Liver (tissue), 9 donors: ENCODE results near the gene CCDC190. TPM values are rescaled to one million over a fixed set of nuclear protein-coding genes. Genes with fewer than 3 reads are reported as not detected.

ENCODE experiments used
- DNase-seq: peaks from one replicate; pipeline ENCODE4 v3.0.0-alpha.2; 2017; ENCODE audit warnings: low spot score
- H3K27ac ChIP-seq, 2 donors: one replicate each; pipeline ENCODE4 v1.7.0; 2013; ENCODE audit warnings: inconsistent platforms in 2 of 2, low read length in 2 of 2, control low read depth in 1 of 2, low read depth in 1 of 2, mild to moderate bottlenecking in 1 of 2
- H3K27me3 ChIP-seq, 4 donors: one replicate each; pipeline versions ENCODE4 v1.6.1 to v1.7.0; 2013; ENCODE audit warnings: low read length in 3 of 4, inconsistent platforms in 1 of 4, mild to moderate bottlenecking in 1 of 4, moderate library complexity in 1 of 4; ENCODE audit not compliant: control insufficient read depth in 4 of 4, insufficient read depth in 4 of 4
- H3K36me3 ChIP-seq, 4 donors: one replicate each; pipeline versions ENCODE4 v1.6.1 to v1.7.0; 2013; ENCODE audit warnings: low read length in 3 of 4, mild to moderate bottlenecking in 3 of 4, low read depth in 1 of 4, moderate library complexity in 1 of 4; ENCODE audit not compliant: control insufficient read depth in 4 of 4, insufficient read depth in 3 of 4
- H3K4me1 ChIP-seq, 4 donors: one replicate each; pipeline versions ENCODE4 v1.6.1 to v1.7.0; 2013; ENCODE audit warnings: low read length in 3 of 4, mild to moderate bottlenecking in 3 of 4, moderate library complexity in 1 of 4; ENCODE audit not compliant: control insufficient read depth in 4 of 4, insufficient read depth in 4 of 4
- H3K4me3 ChIP-seq, 3 donors: one replicate each; pipeline versions ENCODE4 v1.6.1 to v1.7.0; 2013; ENCODE audit warnings: low read length in 3 of 3, control low read depth in 1 of 3, low read depth in 1 of 3, mild to moderate bottlenecking in 1 of 3
- H3K9ac ChIP-seq, 2 donors: one replicate each; pipeline ENCODE4 v1.7.0; 2013; ENCODE audit warnings: low read length in 2 of 2, mild to moderate bottlenecking in 2 of 2, moderate library complexity in 2 of 2, control low read depth in 1 of 2, low read depth in 1 of 2
- H3K9me3 ChIP-seq, 4 donors: one replicate each; pipeline versions ENCODE4 v1.6.1 to v1.7.0; 2013; ENCODE audit warnings: low read length in 3 of 4; ENCODE audit not compliant: control insufficient read depth in 4 of 4
- CTCF ChIP-seq: fragments of 150-350 bp; IDR thresholded peaks from 2 replicates; pipeline ENCODE4 v1.5.1; 2017; ENCODE audit warnings: improper control_type of control experiment, low read depth, low read length; ENCODE audit not compliant: missing input control
- EGR1 ChIP-seq, 2 donors: IDR thresholded peaks; 2 replicates each; pipeline ENCODE4 v1.6.1; 2016 to 2018; ENCODE audit warnings: antibody characterized with exemption in 2 of 2, low read depth in 2 of 2
- FOXA1 ChIP-seq: IDR thresholded peaks from 2 replicates; pipeline ENCODE4 v1.6.1; 2016; ENCODE audit warnings: antibody characterized with exemption
- GABPA ChIP-seq, 2 donors: IDR thresholded peaks in 1 of 2; conservative IDR thresholded peaks in 1 of 2; 2 replicates each; pipeline ENCODE4 v1.6.1; 2016; ENCODE audit warnings: antibody characterized with exemption in 2 of 2, mild to moderate bottlenecking in 1 of 2, moderate library complexity in 1 of 2
- HNF4A ChIP-seq, 2 donors: conservative IDR thresholded peaks; 2 replicates each; pipeline ENCODE4 v1.6.1; 2016; ENCODE audit warnings: antibody characterized with exemption in 2 of 2, mild to moderate bottlenecking in 2 of 2
- HNF4G ChIP-seq: IDR thresholded peaks from 2 replicates; pipeline ENCODE4 v1.6.1; 2016; ENCODE audit warnings: antibody characterized with exemption
- JUND ChIP-seq, 2 donors: IDR thresholded peaks; 2 replicates each; pipeline ENCODE4 v1.6.1; 2016; ENCODE audit warnings: antibody characterized with exemption in 2 of 2
- NR2F2 ChIP-seq: IDR thresholded peaks from 2 replicates; pipeline ENCODE4 v1.6.1; 2016; ENCODE audit warnings: antibody characterized with exemption
- RAD21 ChIP-seq, 2 donors: IDR thresholded peaks; 2 replicates each; pipeline ENCODE4 v1.6.1; 2016; ENCODE audit warnings: antibody characterized with exemption in 2 of 2, mild to moderate bottlenecking in 2 of 2
- RXRA ChIP-seq, 2 donors: IDR thresholded peaks; 2 replicates each; pipeline ENCODE4 v1.6.1; 2017 to 2018; ENCODE audit warnings: antibody characterized with exemption in 2 of 2, mild to moderate bottlenecking in 1 of 2
- SP1 ChIP-seq: IDR thresholded peaks from 2 replicates; pipeline ENCODE4 v1.6.1; 2018; ENCODE audit warnings: antibody characterized with exemption, mild to moderate bottlenecking
- YY1 ChIP-seq: IDR thresholded peaks from 2 replicates; pipeline ENCODE4 v1.6.1; 2016; ENCODE audit warnings: antibody characterized with exemption, mild to moderate bottlenecking
- WGBS: extraction: QIAGEN DNeasy Blood & Tissue Kit; methylation state at CpG from one replicate; pipeline ENCODE4 v1.1.7; 2013; 5-methylcytosine and 5-hydroxymethylcytosine counted together
- polyA plus RNA-seq, 2 donors: library from polyadenylated mRNA; stranded (reverse) in 1 of 2; unstranded in 1 of 2; fragments of 200-250 nt in 1 of 2; fragments of >200 nt in 1 of 2; fragmentation: Nextera tagmentation in 1 of 2; extraction: Ambion mirVana in 1 of 2; gene quantifications; one replicate each; pipeline versions ENCODE4 v1.2.1 to v1.2.3, GENCODE V29; 2013 to 2015
- total RNA-seq, 2 donors: library from RNA; depleted of rRNA; stranded (reverse); fragments of >200 nt; gene quantifications; one replicate each; pipeline ENCODE4 v1.2.3, GENCODE V29; 2014
- TF ChIP-seq, protein P1 (sequence below): IDR thresholded peaks from 2 replicates; pipeline ENCODE4 v1.6.1; 2016; ENCODE audit warnings: antibody characterized with exemption
- TF ChIP-seq, protein P2 (sequence below): IDR thresholded peaks from 2 replicates; pipeline ENCODE4 v1.6.1; 2016; ENCODE audit warnings: antibody characterized with exemption, mild to moderate bottlenecking
- TF ChIP-seq, protein P3 (sequence below): IDR thresholded peaks from 2 replicates; pipeline ENCODE4 v1.6.1; 2016; ENCODE audit warnings: antibody characterized with exemption
- TF ChIP-seq, protein P4 (sequence below): IDR thresholded peaks from 2 replicates; pipeline ENCODE4 v1.6.1; 2016; ENCODE audit warnings: antibody characterized with exemption
- donor health status: healthy.
- donor health status: healthy.
- donor health status: healthy.
- donor health status: healthy.
- donor health status: healthy.

CCDC190 gene
- total and polyA plus RNA-seq, 4 donors: not detected

- WGBS: 81% methylated on average over 3 of the region's 3 CpGs
- no peaks in the 10 kb centered on the region for H3K36me3 ChIP-seq
These were observed 16.4 kb upstream of the CCDC190 start for GRCh38 chr1:162877412-162877811.

More at GRCh38 chr1:162877412-162877811, 16.4 kb upstream of the CCDC190 start:
- H3K27me3 ChIP-seq: peaks cover 0 to 11% (median 0%) of the 10 kb centered on the region in 4 donors
- H3K4me1 ChIP-seq: peaks cover 0 to 6% (median 3%) of the 10 kb centered on the region in 4 donors
- TF ChIP-seq HNF4G (no peak), YY1 (no peak), CTCF (no peak), SP1 (no peak), FOXA1 (no peak), RXRA (IDR thresholded peaks at IDR 0.05) (no peak), JUND (IDR thresholded peaks at IDR 0.05) (no peak), GABPA (IDR thresholded peaks at IDR 0.05 in 1 of 2, conservative IDR thresholded peaks at IDR 0.05 in 1 of 2) (no peak), RAD21 (IDR thresholded peaks at IDR 0.05) (no peak), HNF4A (conservative IDR thresholded peaks at IDR 0.05) (no peak), NR2F2 (no peak), EGR1 (IDR thresholded peaks at IDR 0.05; ENCODE audit: low read depth in 2 of 2) (no peak)
- TF ChIP-seq, protein P1, sequence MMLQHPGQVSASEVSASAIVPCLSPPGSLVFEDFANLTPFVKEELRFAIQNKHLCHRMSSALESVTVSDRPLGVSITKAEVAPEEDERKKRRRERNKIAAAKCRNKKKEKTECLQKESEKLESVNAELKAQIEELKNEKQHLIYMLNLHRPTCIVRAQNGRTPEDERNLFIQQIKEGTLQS: no peak
- TF ChIP-seq, protein P2, sequence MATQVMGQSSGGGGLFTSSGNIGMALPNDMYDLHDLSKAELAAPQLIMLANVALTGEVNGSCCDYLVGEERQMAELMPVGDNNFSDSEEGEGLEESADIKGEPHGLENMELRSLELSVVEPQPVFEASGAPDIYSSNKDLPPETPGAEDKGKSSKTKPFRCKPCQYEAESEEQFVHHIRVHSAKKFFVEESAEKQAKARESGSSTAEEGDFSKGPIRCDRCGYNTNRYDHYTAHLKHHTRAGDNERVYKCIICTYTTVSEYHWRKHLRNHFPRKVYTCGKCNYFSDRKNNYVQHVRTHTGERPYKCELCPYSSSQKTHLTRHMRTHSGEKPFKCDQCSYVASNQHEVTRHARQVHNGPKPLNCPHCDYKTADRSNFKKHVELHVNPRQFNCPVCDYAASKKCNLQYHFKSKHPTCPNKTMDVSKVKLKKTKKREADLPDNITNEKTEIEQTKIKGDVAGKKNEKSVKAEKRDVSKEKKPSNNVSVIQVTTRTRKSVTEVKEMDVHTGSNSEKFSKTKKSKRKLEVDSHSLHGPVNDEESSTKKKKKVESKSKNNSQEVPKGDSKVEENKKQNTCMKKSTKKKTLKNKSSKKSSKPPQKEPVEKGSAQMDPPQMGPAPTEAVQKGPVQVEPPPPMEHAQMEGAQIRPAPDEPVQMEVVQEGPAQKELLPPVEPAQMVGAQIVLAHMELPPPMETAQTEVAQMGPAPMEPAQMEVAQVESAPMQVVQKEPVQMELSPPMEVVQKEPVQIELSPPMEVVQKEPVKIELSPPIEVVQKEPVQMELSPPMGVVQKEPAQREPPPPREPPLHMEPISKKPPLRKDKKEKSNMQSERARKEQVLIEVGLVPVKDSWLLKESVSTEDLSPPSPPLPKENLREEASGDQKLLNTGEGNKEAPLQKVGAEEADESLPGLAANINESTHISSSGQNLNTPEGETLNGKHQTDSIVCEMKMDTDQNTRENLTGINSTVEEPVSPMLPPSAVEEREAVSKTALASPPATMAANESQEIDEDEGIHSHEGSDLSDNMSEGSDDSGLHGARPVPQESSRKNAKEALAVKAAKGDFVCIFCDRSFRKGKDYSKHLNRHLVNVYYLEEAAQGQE: no peak
- TF ChIP-seq, protein P3, sequence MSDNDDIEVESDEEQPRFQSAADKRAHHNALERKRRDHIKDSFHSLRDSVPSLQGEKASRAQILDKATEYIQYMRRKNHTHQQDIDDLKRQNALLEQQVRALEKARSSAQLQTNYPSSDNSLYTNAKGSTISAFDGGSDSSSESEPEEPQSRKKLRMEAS: no peak
- TF ChIP-seq, protein P4, sequence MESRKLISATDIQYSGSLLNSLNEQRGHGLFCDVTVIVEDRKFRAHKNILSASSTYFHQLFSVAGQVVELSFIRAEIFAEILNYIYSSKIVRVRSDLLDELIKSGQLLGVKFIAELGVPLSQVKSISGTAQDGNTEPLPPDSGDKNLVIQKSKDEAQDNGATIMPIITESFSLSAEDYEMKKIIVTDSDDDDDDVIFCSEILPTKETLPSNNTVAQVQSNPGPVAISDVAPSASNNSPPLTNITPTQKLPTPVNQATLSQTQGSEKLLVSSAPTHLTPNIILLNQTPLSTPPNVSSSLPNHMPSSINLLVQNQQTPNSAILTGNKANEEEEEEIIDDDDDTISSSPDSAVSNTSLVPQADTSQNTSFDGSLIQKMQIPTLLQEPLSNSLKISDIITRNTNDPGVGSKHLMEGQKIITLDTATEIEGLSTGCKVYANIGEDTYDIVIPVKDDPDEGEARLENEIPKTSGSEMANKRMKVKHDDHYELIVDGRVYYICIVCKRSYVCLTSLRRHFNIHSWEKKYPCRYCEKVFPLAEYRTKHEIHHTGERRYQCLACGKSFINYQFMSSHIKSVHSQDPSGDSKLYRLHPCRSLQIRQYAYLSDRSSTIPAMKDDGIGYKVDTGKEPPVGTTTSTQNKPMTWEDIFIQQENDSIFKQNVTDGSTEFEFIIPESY: no peak
- no peak overlapping the region for H3K4me3 ChIP-seq
- H3K9me3 ChIP-seq: peaks cover 0 to 2% (median 0%) of the 10 kb centered on the region in 4 donors
- no peak overlapping the region for H3K27ac ChIP-seq
- no peak overlapping the region for H3K9ac ChIP-seq
- no peak for DNase-seq
